Stimulated activated CD4-positive, alpha-beta T cell treated with anti-CD3 and anti-CD28 coated beads, Interleukin-12 subunit alpha, Interleukin-12 subunit beta, amount 100 ng/mL, for 48 hours (primary cell): Measurements from ENCODE around the gene PDE8A.
"Not testable (repeated sequence)": the region's sequence is repeated elsewhere in the genome, so short reads cannot be mapped to it uniquely, and the experiment has no call there.

ENCODE experiments used
- DNase-seq, 3 donors: peaks; one replicate each; pipeline ENCODE4 v3.0.0-alpha.2; 2020; ENCODE audit warnings: low read depth in 2 of 3, low spot score in 1 of 3

The PDE8A gene

GRCh38 chr15:85167568-85167967, 185.9 kb downstream of the PDE8A start:
- DNase-seq: no peak

- DNase-seq: peak; percentile 12 to 35 (median 25)
Measured at GRCh38 chr15:85168642-85169173, 187.1 kb downstream of the PDE8A start.

- DNase-seq: no peak
Measured at GRCh38 chr15:85171736-85172135, 190.1 kb downstream of the PDE8A start.

- DNase-seq: no peak
Measured at GRCh38 chr15:85172846-85173490, 191.3 kb downstream of the PDE8A start.

GRCh38 chr15:85173630-85174029, 192.0 kb downstream of the PDE8A start:
- DNase-seq: not testable (repeated sequence)

GRCh38 chr15:85174521-85174920, 192.9 kb downstream of the PDE8A start:
- no peak for DNase-seq

- not testable (repeated sequence) for DNase-seq
Measured at GRCh38 chr15:85177042-85177515, 195.4 kb downstream of the PDE8A start.

GRCh38 chr15:85178308-85178707, 196.7 kb downstream of the PDE8A start:
- DNase-seq: no peak

- DNase-seq: no peak
Measured at GRCh38 chr15:85179700-85180099, 198.0 kb downstream of the PDE8A start.

- DNase-seq: not testable (repeated sequence)
Measured at GRCh38 chr15:85185350-85185749, 203.7 kb downstream of the PDE8A start.

- not testable (repeated sequence) for DNase-seq
Measured at GRCh38 chr15:85188171-85188577, 206.5 kb downstream of the PDE8A start.
